ENCODE results near the gene SPTBN4.

The SPTBN4 gene

GRCh38 chr19:40575326-40575725, 108.5 kb downstream of the SPTBN4 start:
- TF ChIP-seq GABPA (IDR thresholded peaks at IDR 0.05; ENCODE audit: low read depth) (no peak), CTCF (IDR thresholded peaks at IDR 0.05; ENCODE audit: insufficient read depth, low read length) (no peak), SPI1 (IDR thresholded peaks at IDR 0.05; ENCODE audit: borderline replicate concordance, low read depth) (no peak), REST (IDR thresholded peaks at IDR 0.05; ENCODE audit: insufficient replicate concordance, low read depth) (no peak), POLR2AphosphoS5 (IDR thresholded peaks at IDR 0.05; ENCODE audit: low read depth) (no peak)
- no peaks in the 10 kb centered on the region for H3K27me3 ChIP-seq (ENCODE audit: insufficient read depth, poor library complexity, severe bottlenecking)
- no peak for DNase-seq (ENCODE audit: low read depth in 1 of 2, low spot score in 1 of 2)
- H3K27ac ChIP-seq (replicated peaks): no peak overlapping the region
- H3K4me3 ChIP-seq (replicated peaks; ENCODE audit: insufficient read depth, low read length): no peak overlapping the region

GRCh38 chr19:40576151-40576584, 109.4 kb downstream of the SPTBN4 start:
- no peak for TF ChIP-seq CTCF (IDR thresholded peaks at IDR 0.05; ENCODE audit: insufficient read depth, low read length)
- TF ChIP-seq GABPA (IDR thresholded peaks at IDR 0.05; ENCODE audit: low read depth): no peak
- no peak for TF ChIP-seq SPI1 (IDR thresholded peaks at IDR 0.05; ENCODE audit: borderline replicate concordance, low read depth)
- TF ChIP-seq REST (IDR thresholded peaks at IDR 0.05; ENCODE audit: insufficient replicate concordance, low read depth): no peak
- no peak for TF ChIP-seq POLR2AphosphoS5 (IDR thresholded peaks at IDR 0.05; ENCODE audit: low read depth)
- no peak overlapping the region; the same call in 1 of the 2 replicates for H3K27ac ChIP-seq (replicated peaks)
- no peaks in the 10 kb centered on the region for H3K27me3 ChIP-seq (ENCODE audit: insufficient read depth, poor library complexity, severe bottlenecking)
- DNase-seq (ENCODE audit: low read depth in 1 of 2, low spot score in 1 of 2): no peak
- peak overlapping the region; percentile 62 for H3K4me3 ChIP-seq (replicated peaks; ENCODE audit: insufficient read depth, low read length)

- peak; percentile 93 to 95 for DNase-seq (ENCODE audit: low read depth in 1 of 2, low spot score in 1 of 2)
- Histone ChIP-seq H3K27me3 (ENCODE audit: insufficient read depth, poor library complexity, severe bottlenecking) (no peaks in the 10 kb centered on the region), H3K27ac (replicated peaks) (peak within 1 kb of the TSS; percentile 82), H3K4me3 (replicated peaks; ENCODE audit: insufficient read depth, low read length) (peak within 1 kb of the TSS; percentile 62)
- no peak for TF ChIP-seq SPI1 (IDR thresholded peaks at IDR 0.05; ENCODE audit: borderline replicate concordance, low read depth)
- peak; percentile 39; the same call in 1 of the 2 replicates for TF ChIP-seq POLR2AphosphoS5 (IDR thresholded peaks at IDR 0.05; ENCODE audit: low read depth)
- peak; percentile 60; the same call in 1 of the 2 replicates for TF ChIP-seq GABPA (IDR thresholded peaks at IDR 0.05; ENCODE audit: low read depth)
- no peak for TF ChIP-seq CTCF (IDR thresholded peaks at IDR 0.05; ENCODE audit: insufficient read depth, low read length)
Observed at GRCh38 chr19:40576585-40577451, 110.0 kb downstream of the SPTBN4 start, which contains the start of gene SHKBP1. TSS of gene SHKBP1 (plus strand) at chr19:40576873. CDS start at chr19:40576900, 27 bp downstream.
